ENCODE measurements around the gene NPHP4.

Gene NPHP4

GRCh38 chr1:5891736-5892135 is 100.5 kb downstream of the NPHP4 start:
- no peak for DNase-seq (ENCODE audit: low read depth)

- no peak for DNase-seq (ENCODE audit: low read depth)
Measured at GRCh38 chr1:5891137-5891536, 101.1 kb downstream of the NPHP4 start.

- DNase-seq (ENCODE audit: low read depth): no peak
Measured at GRCh38 chr1:5890346-5891106, 101.7 kb downstream of the NPHP4 start.

- DNase-seq (ENCODE audit: low read depth): no peak
Measured at GRCh38 chr1:5889901-5890300, 102.3 kb downstream of the NPHP4 start.

- DNase-seq (ENCODE audit: low read depth): no peak
Measured at GRCh38 chr1:5889462-5889861, 102.8 kb downstream of the NPHP4 start.

GRCh38 chr1:5888606-5889211 is 103.5 kb downstream of the NPHP4 start:
- DNase-seq (ENCODE audit: low read depth): no peak

- DNase-seq (ENCODE audit: low read depth): no peak
Measured at GRCh38 chr1:5887971-5888361, 104.3 kb downstream of the NPHP4 start.

GRCh38 chr1:5887349-5887970 is 104.8 kb downstream of the NPHP4 start:
- DNase-seq (ENCODE audit: low read depth): no peak

GRCh38 chr1:5886541-5887348 is 105.5 kb downstream of the NPHP4 start:
- no peak for DNase-seq (ENCODE audit: low read depth)

- no peak for DNase-seq (ENCODE audit: low read depth)
Measured at GRCh38 chr1:5886140-5886483, 106.1 kb downstream of the NPHP4 start.

- DNase-seq (ENCODE audit: low read depth): no peak
Measured at GRCh38 chr1:5885471-5886139, 106.6 kb downstream of the NPHP4 start.

- DNase-seq (ENCODE audit: low read depth): no peak
Measured at GRCh38 chr1:5884110-5884509, 108.1 kb downstream of the NPHP4 start.

GRCh38 chr1:5883129-5884048 is 108.8 kb downstream of the NPHP4 start:
- DNase-seq (ENCODE audit: low read depth): no peak

GRCh38 chr1:5882367-5883128 is 109.7 kb downstream of the NPHP4 start:
- DNase-seq (ENCODE audit: low read depth): no peak

- DNase-seq (ENCODE audit: low read depth): no peak
Measured at GRCh38 chr1:5881526-5882222, 110.6 kb downstream of the NPHP4 start.

- DNase-seq (ENCODE audit: low read depth): no peak
Measured at GRCh38 chr1:5880630-5881405, 111.4 kb downstream of the NPHP4 start.

GRCh38 chr1:5879421-5879820 is 112.8 kb downstream of the NPHP4 start:
- no peak for DNase-seq (ENCODE audit: low read depth)

GRCh38 chr1:5878971-5879370 is 113.3 kb downstream of the NPHP4 start:
- no peak for DNase-seq (ENCODE audit: low read depth)
